ENCODE measurements around the gene SAPCD1.
A peak's percentile ranks its signal among the peaks of the same experiment; 100 is the strongest.

The SAPCD1 gene

GRCh38 chr6:31729515-31729978 lies 32.9 kb upstream of the SAPCD1 start:
- peak; percentile 71 for DNase-seq

GRCh38 chr6:31729979-31730630 lies 32.4 kb upstream of the SAPCD1 start:
- peak; percentile 56 for DNase-seq

- no peak for DNase-seq
Measured at GRCh38 chr6:31730631-31731086, 31.8 kb upstream of the SAPCD1 start.

- no peak for DNase-seq
Measured at GRCh38 chr6:31732029-31732428, 30.4 kb upstream of the SAPCD1 start.

GRCh38 chr6:31733734-31734133 lies 28.7 kb upstream of the SAPCD1 start:
- no peak for DNase-seq

- DNase-seq, result no peak
Measured at GRCh38 chr6:31734247-31734820, 28.1 kb upstream of the SAPCD1 start.

- DNase-seq, result peak; percentile 37
Measured at GRCh38 chr6:31734821-31735406, 27.5 kb upstream of the SAPCD1 start.

- DNase-seq, result peak; percentile 67
Measured at GRCh38 chr6:31736021-31736767, 26.3 kb upstream of the SAPCD1 start, which contains the start of gene CLIC1. Gene CLIC1, minus strand, starts transcription at chr6:31736530. Its CDS starts 230 bp downstream, at chr6:31736300.

- DNase-seq, result no peak
Measured at GRCh38 chr6:31736768-31737314, 25.6 kb upstream of the SAPCD1 start.

GRCh38 chr6:31737315-31737990 lies 25.0 kb upstream of the SAPCD1 start:
- no peak for DNase-seq

GRCh38 chr6:31737991-31738979 lies 24.2 kb upstream of the SAPCD1 start:
- DNase-seq, result peak; percentile 46

- DNase-seq, result peak; percentile 88
Measured at GRCh38 chr6:31739639-31740396, 22.6 kb upstream of the SAPCD1 start, which contains the start of gene MSH5. Gene MSH5, plus strand, starts transcription at chr6:31740005. Its CDS starts 462 bp downstream, at chr6:31740467.

- no peak for DNase-seq
Measured at GRCh38 chr6:31740397-31741223, 21.8 kb upstream of the SAPCD1 start.

- DNase-seq, result no peak
Measured at GRCh38 chr6:31741815-31742214, 20.6 kb upstream of the SAPCD1 start.

- no peak for DNase-seq
Measured at GRCh38 chr6:31742894-31743293, 19.6 kb upstream of the SAPCD1 start.

- DNase-seq, result no peak
Measured at GRCh38 chr6:31744422-31744821, 18.0 kb upstream of the SAPCD1 start.

- no peak for DNase-seq
Measured at GRCh38 chr6:31749301-31750036, 13.0 kb upstream of the SAPCD1 start.

GRCh38 chr6:31750411-31751022 lies 11.9 kb upstream of the SAPCD1 start:
- no peak for DNase-seq
